GM23248 (cell line): ENCODE measurements around the gene VRK2.

ENCODE experiments used
- EZH2 ChIP-seq: fragments of 200-600 bp; sonication (generic); IDR thresholded peaks from 2 replicates; pipeline ENCODE4 v1.6.1; 2018; ENCODE audit warnings: antibody characterized with exemption, mild to moderate bottlenecking; ENCODE audit not compliant: insufficient read depth, poor library complexity, severe bottlenecking
- EZH2phosphoT487 ChIP-seq: fragments of 200-600 bp; sonication (generic); IDR thresholded peaks from 2 replicates; pipeline ENCODE4 v1.6.1; 2018; ENCODE audit warnings: antibody characterized with exemption, moderate library complexity, mild to moderate bottlenecking, low read depth; ENCODE audit not compliant: insufficient read depth

- TF ChIP-seq EZH2phosphoT487 (no peak), EZH2 (no peak)
Observed at GRCh38 chr2:58107803-58108710, 61.5 kb downstream of the VRK2 start.
